ENCODE data around the gene IMMP2L. TPM values are rescaled to one million over a fixed set of nuclear protein-coding genes. Genes with fewer than 3 reads are reported as not detected.

The IMMP2L gene
- total RNA-seq, 1 donor, result 19.9 TPM

DNA sequence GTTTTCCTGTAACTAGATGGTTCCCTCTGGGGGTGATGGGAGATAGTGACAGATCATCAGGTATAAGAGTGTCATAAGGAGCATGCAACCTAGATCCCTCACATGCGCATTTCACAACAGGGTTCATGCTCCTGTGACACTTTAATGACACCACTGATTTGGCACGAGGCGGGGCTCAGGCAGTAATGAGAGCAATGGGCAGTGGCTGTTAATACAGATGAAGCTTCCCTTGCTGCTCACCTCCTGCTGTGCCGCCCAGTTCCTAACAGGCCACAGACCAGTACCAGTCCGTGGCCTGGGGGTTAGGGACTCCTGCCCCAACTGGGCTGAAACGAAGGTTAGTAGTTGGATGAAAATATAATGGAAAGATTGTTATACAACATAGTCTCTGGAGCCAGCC lies 673.0 kb downstream of the IMMP2L start:
- no peak overlapping the region for H2AFZ ChIP-seq (ENCODE audit: low read length)
- no peak overlapping the region for H3K4me3 ChIP-seq (ENCODE audit: insufficient read depth, low read length)
- H3K36me3 ChIP-seq (ENCODE audit: insufficient read depth, low read length), result no peaks in the 10 kb centered on the region
- H3K79me2 ChIP-seq (ENCODE audit: insufficient read depth, low read length), result no peaks in the 10 kb centered on the region
- no peak overlapping the region for H3K4me2 ChIP-seq (ENCODE audit: insufficient read depth, low read length)
- H3K27me3 ChIP-seq (ENCODE audit: insufficient read depth, low read length), result no peaks in the 10 kb centered on the region
- no peak overlapping the region for H3K27ac ChIP-seq (ENCODE audit: low read depth, low read length)
- no peaks in the 10 kb centered on the region for H3K4me1 ChIP-seq (ENCODE audit: insufficient read depth, low read length)
- no peak for DNase-seq (ENCODE audit: insufficient read length, low spot score, missing footprints)
- no peaks in the 10 kb centered on the region for H3K9me3 ChIP-seq (ENCODE audit: low read depth, low read length)
- no peaks in the 10 kb centered on the region for H4K20me1 ChIP-seq (ENCODE audit: insufficient read depth, low read length)
- no peak for TF ChIP-seq CTCF (IDR thresholded peaks at IDR 0.05; ENCODE audit: extremely low read depth, low read depth, low read length)

- Histone ChIP-seq H3K4me1 (ENCODE audit: insufficient read depth, low read length) (no peaks in the 10 kb centered on the region), H3K9me3 (ENCODE audit: low read depth, low read length) (no peaks in the 10 kb centered on the region), H4K20me1 (ENCODE audit: insufficient read depth, low read length) (no peaks in the 10 kb centered on the region), H3K4me3 (ENCODE audit: insufficient read depth, low read length) (no peak overlapping the region), H3K4me2 (ENCODE audit: insufficient read depth, low read length) (no peak overlapping the region), H3K27me3 (ENCODE audit: insufficient read depth, low read length) (no peaks in the 10 kb centered on the region), H3K36me3 (ENCODE audit: insufficient read depth, low read length) (no peaks in the 10 kb centered on the region), H3K79me2 (ENCODE audit: insufficient read depth, low read length) (no peaks in the 10 kb centered on the region), H2AFZ (ENCODE audit: low read length) (no peak overlapping the region), H3K27ac (ENCODE audit: low read depth, low read length) (no peak overlapping the region)
- DNase-seq (ENCODE audit: insufficient read length, low spot score, missing footprints), result no peak
- TF ChIP-seq CTCF (IDR thresholded peaks at IDR 0.05; ENCODE audit: extremely low read depth, low read depth, low read length), result no peak
These were observed 673.7 kb downstream of the IMMP2L start for GRCh38 chr7:110888641-110889040.

DNA sequence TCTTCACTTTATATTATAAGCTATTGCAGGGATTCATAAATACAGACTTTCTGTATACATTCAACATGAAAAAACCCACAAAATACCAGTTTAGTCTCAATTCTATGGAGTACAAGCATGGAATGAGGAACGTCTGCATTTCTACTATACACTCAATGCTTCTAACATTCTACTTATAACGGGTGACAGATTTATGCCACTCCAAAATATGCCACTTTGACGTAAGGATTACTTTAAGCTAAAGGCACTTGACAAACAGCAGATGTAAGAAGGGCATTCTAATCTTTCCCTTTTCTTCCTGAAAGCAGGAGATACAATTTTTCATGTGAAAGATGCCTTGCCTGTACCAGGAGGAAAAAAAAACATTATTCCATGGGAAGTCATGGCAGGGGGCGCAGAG lies 676.8 kb downstream of the IMMP2L start:
- Histone ChIP-seq H3K27me3 (ENCODE audit: insufficient read depth, low read length) (no peaks in the 10 kb centered on the region), H3K4me3 (ENCODE audit: insufficient read depth, low read length) (no peak overlapping the region), H3K9me3 (ENCODE audit: low read depth, low read length) (no peaks in the 10 kb centered on the region), H2AFZ (ENCODE audit: low read length) (no peak overlapping the region), H3K36me3 (ENCODE audit: insufficient read depth, low read length) (no peaks in the 10 kb centered on the region), H3K79me2 (ENCODE audit: insufficient read depth, low read length) (no peaks in the 10 kb centered on the region), H3K4me1 (ENCODE audit: insufficient read depth, low read length) (no peaks in the 10 kb centered on the region), H3K4me2 (ENCODE audit: insufficient read depth, low read length) (no peak overlapping the region), H3K27ac (ENCODE audit: low read depth, low read length) (no peak overlapping the region), H4K20me1 (ENCODE audit: insufficient read depth, low read length) (no peaks in the 10 kb centered on the region)
- no peak for TF ChIP-seq CTCF (IDR thresholded peaks at IDR 0.05; ENCODE audit: extremely low read depth, low read depth, low read length)
- DNase-seq (ENCODE audit: insufficient read length, low spot score, missing footprints), result no peak

- no peak for DNase-seq (ENCODE audit: insufficient read length, low spot score, missing footprints)
- Histone ChIP-seq H3K79me2 (ENCODE audit: insufficient read depth, low read length) (no peaks in the 10 kb centered on the region), H3K4me2 (ENCODE audit: insufficient read depth, low read length) (no peak overlapping the region), H2AFZ (ENCODE audit: low read length) (no peak overlapping the region), H3K27ac (ENCODE audit: low read depth, low read length) (no peak overlapping the region), H4K20me1 (ENCODE audit: insufficient read depth, low read length) (no peaks in the 10 kb centered on the region), H3K36me3 (ENCODE audit: insufficient read depth, low read length) (no peaks in the 10 kb centered on the region), H3K4me1 (ENCODE audit: insufficient read depth, low read length) (no peaks in the 10 kb centered on the region), H3K9me3 (ENCODE audit: low read depth, low read length) (no peaks in the 10 kb centered on the region), H3K27me3 (ENCODE audit: insufficient read depth, low read length) (no peaks in the 10 kb centered on the region), H3K4me3 (ENCODE audit: insufficient read depth, low read length) (no peak overlapping the region)
- TF ChIP-seq CTCF (IDR thresholded peaks at IDR 0.05; ENCODE audit: extremely low read depth, low read depth, low read length), result no peak
These were observed 680.6 kb downstream of the IMMP2L start for GRCh38 chr7:110881721-110882120.

All from osteoblast (primary cell).